ENCODE data around the gene VWA7.

- no peak for TF ChIP-seq CTCF (IDR thresholded peaks at IDR 0.05; ENCODE audit: insufficient read depth, low read depth, low read length)
- no peak for TF ChIP-seq EZH2 (IDR thresholded peaks at IDR 0.05; ENCODE audit: insufficient read depth, low read length)
These were observed 16.3 kb downstream of the VWA7 start for GRCh38 chr6:31760790-31761189.
